CD14-positive monocyte (primary cell): ENCODE data around the gene TMOD3. TPM values are rescaled to one million over a fixed set of nuclear protein-coding genes. Genes with fewer than 3 reads are reported as not detected.

ENCODE experiments used
- DNase-seq, 3 donors: peaks; one replicate each; pipeline ENCODE4 v3.0.0-alpha.2; 2011 to 2022
- H2AFZ ChIP-seq: 2 replicates; pipeline ENCODE4 v1.6.0; 2012; ENCODE audit warnings: mild to moderate bottlenecking, low read depth, low read length, inconsistent platforms; ENCODE audit not compliant: insufficient read depth, poor library complexity, severe bottlenecking
- H3K27ac ChIP-seq, 2 donors: 1 replicate in 1 of 2; 2 replicates in 1 of 2; pipeline ENCODE4 v1.5.1; 2012 to 2013; ENCODE audit warnings: low read length in 2 of 2, control low read depth in 1 of 2, inconsistent platforms in 1 of 2, low read depth in 1 of 2, mild to moderate bottlenecking in 1 of 2
- H3K27me3 ChIP-seq, 2 donors: one replicate each; pipeline versions ENCODE4 v1.6.0 to v1.6.1; 2011 to 2013; ENCODE audit warnings: low read length in 2 of 2; ENCODE audit not compliant: control insufficient read depth in 2 of 2, insufficient read depth in 2 of 2
- H3K36me3 ChIP-seq, 2 donors: replicated peaks in 1 of 2; 1 replicate in 1 of 2; 2 replicates in 1 of 2; pipeline versions ENCODE4 v1.5.1 to v1.6.1; 2012 to 2013; ENCODE audit warnings: low read length in 2 of 2, control low read depth in 1 of 2, inconsistent platforms in 1 of 2, mild to moderate bottlenecking in 1 of 2; ENCODE audit not compliant: insufficient read depth in 2 of 2, control insufficient read depth in 1 of 2
- H3K4me1 ChIP-seq, 2 donors: 1 replicate in 1 of 2; 2 replicates in 1 of 2; pipeline versions ENCODE4 v1.5.1 to v1.6.1; 2012 to 2013; ENCODE audit warnings: low read length in 2 of 2, control low read depth in 1 of 2, inconsistent platforms in 1 of 2, mild to moderate bottlenecking in 1 of 2, moderate library complexity in 1 of 2; ENCODE audit not compliant: insufficient read depth in 2 of 2, control insufficient read depth in 1 of 2
- H3K4me2 ChIP-seq: replicated peaks from 2 replicates; pipeline ENCODE3; 2012; ENCODE audit warnings: low read length, moderate library complexity, mild to moderate bottlenecking; ENCODE audit not compliant: poor library complexity, severe bottlenecking; ENCODE audit errors: extremely low read depth
- H3K4me3 ChIP-seq, 3 experiments: fragments of 200-600 bp in 1 of 3; sonication (generic) in 1 of 3; replicated peaks in 1 of 3; 1 replicate in 2 of 3; 2 replicates in 1 of 3; pipeline ENCODE4 v1.5.1; 2011 to 2013; ENCODE audit warnings: low read length in 3 of 3, mild to moderate bottlenecking in 3 of 3, control low read depth in 2 of 3, low read depth in 2 of 3, inconsistent platforms in 1 of 3, moderate library complexity in 1 of 3
- H3K79me2 ChIP-seq: 2 replicates; pipeline ENCODE4 v1.6.0; 2012; ENCODE audit warnings: mild to moderate bottlenecking, control low read depth, inconsistent platforms, low read length, moderate library complexity; ENCODE audit not compliant: insufficient read depth
- H3K9ac ChIP-seq: 2 replicates; pipeline ENCODE4 v1.6.0; 2017; ENCODE audit warnings: low read length, mild to moderate bottlenecking; ENCODE audit not compliant: insufficient read depth, poor library complexity, severe bottlenecking
- H3K9me3 ChIP-seq, 2 donors: replicated peaks in 1 of 2; 1 replicate in 1 of 2; 2 replicates in 1 of 2; pipeline versions ENCODE4 v1.5.1 to v1.6.1; 2012 to 2013; ENCODE audit warnings: low read length in 2 of 2, control low read depth in 1 of 2; ENCODE audit not compliant: control insufficient read depth in 1 of 2, insufficient read depth in 1 of 2
- H4K20me1 ChIP-seq: 2 replicates; pipeline ENCODE4 v1.6.0; 2012; ENCODE audit warnings: mild to moderate bottlenecking, low read length, control low read depth, moderate library complexity; ENCODE audit not compliant: insufficient read depth
- H3K27ac Mint-ChIP-seq, 7 donors: one replicate each; pipeline ENCODE4 v1.8.0; 2020; ENCODE audit warnings: mild to moderate bottlenecking in 7 of 7, mixed read lengths in 7 of 7, moderate library complexity in 6 of 7, inconsistent platforms in 2 of 7
- H3K27me3 Mint-ChIP-seq, 3 donors: one replicate each; pipeline ENCODE4 v1.8.0; 2021 to 2022; ENCODE audit warnings: low read depth in 3 of 3, mild to moderate bottlenecking in 3 of 3, mixed read lengths in 3 of 3, moderate library complexity in 3 of 3, inconsistent platforms in 1 of 3
- H3K36me3 Mint-ChIP-seq, 2 donors: one replicate each; pipeline ENCODE4 v1.8.0; 2020; ENCODE audit warnings: mixed read lengths in 2 of 2, inconsistent platforms in 1 of 2, mild to moderate bottlenecking in 1 of 2
- H3K4me1 Mint-ChIP-seq: one replicate; pipeline ENCODE4 v1.8.0; 2020; ENCODE audit warnings: mild to moderate bottlenecking, mixed read lengths
- H3K4me3 Mint-ChIP-seq, 2 donors: one replicate each; pipeline ENCODE4 v1.8.0; 2020; ENCODE audit warnings: mild to moderate bottlenecking in 2 of 2, mixed read lengths in 2 of 2, moderate library complexity in 1 of 2
- H3K9me3 Mint-ChIP-seq, 7 donors: one replicate each; pipeline ENCODE4 v1.8.0; 2020 to 2022; ENCODE audit warnings: mixed read lengths in 7 of 7, mild to moderate bottlenecking in 6 of 7, moderate library complexity in 6 of 7, inconsistent platforms in 2 of 7
- WGBS: methylation state at CpG from one replicate; pipeline ENCODE4 v1.1.5; 2013; ENCODE audit warnings: missing lambda C conversion rate; ENCODE audit not compliant: insufficient coverage; 5-methylcytosine and 5-hydroxymethylcytosine counted together
- intact Hi-C, 2 donors: fragments of 100-400 bp; cut with micrococcal nuclease; formaldehyde crosslinking; loops; one replicate each; pipeline versions ENCODE4 v1.15.0 to v1.15.1; 2023
- polyA plus RNA-seq, 3 donors: library from polyadenylated mRNA; depleted of rRNA in 1 of 3; unstranded in 2 of 3; stranded (reverse) in 1 of 3; fragments of 300-500 nt in 2 of 3; fragments of >200 nt in 1 of 3; fragmentation: Illumina TruSeq in 2 of 3; gene quantifications; 1 replicate in 2 of 3; 2 replicates in 1 of 3; pipeline ENCODE4 v1.2.3, GENCODE V29; 2012 to 2021
- TF ChIP-seq, protein P1 (sequence below): fragments of 200-600 bp; IDR thresholded peaks from one replicate; pipeline ENCODE4 v1.8.0; 2022; ENCODE audit warnings: antibody characterized with exemption, mild to moderate bottlenecking

TMOD3 gene
- polyA plus RNA-seq, 3 donors = 7.7 to 34.8 (median 27.8) TPM

DNA sequence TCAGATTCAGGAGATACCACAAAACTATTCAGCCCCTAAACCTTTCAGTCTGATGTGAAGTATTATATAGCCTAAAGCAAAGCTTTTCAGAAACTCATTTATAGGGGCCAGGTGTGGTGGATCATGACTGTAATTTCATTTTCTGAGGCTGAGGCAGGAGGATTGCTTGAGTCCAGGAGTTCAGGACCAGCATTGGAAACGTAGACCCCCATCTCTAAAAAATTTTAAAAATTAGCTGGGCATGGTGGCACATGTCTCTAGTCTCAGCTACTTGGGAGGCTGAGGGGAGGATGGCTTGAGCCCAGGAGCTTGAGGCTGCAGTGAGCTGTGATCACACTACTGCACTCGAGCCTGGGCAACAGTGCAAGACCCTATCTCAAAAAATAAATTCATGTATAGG is 60.0 kb downstream of the TMOD3 start:
- Histone ChIP-seq H3K9me3 (no peaks in the 10 kb centered on the region), H3K27me3 (no peaks in the 10 kb centered on the region), H3K4me1 (no peaks in the 10 kb centered on the region), H2AFZ (no peak overlapping the region), H3K4me2 (no peak overlapping the region), H3K4me3 (no peak overlapping the region), H3K79me2 (peaks cover 4% of the 10 kb centered on the region), H4K20me1 (peaks cover 25% of the 10 kb centered on the region), H3K36me3 (peaks cover 40 to 73% of the 10 kb centered on the region in 2 donors), H3K27ac (no peak overlapping the region), H3K9ac (no peak overlapping the region)
- TF ChIP-seq, protein P1, sequence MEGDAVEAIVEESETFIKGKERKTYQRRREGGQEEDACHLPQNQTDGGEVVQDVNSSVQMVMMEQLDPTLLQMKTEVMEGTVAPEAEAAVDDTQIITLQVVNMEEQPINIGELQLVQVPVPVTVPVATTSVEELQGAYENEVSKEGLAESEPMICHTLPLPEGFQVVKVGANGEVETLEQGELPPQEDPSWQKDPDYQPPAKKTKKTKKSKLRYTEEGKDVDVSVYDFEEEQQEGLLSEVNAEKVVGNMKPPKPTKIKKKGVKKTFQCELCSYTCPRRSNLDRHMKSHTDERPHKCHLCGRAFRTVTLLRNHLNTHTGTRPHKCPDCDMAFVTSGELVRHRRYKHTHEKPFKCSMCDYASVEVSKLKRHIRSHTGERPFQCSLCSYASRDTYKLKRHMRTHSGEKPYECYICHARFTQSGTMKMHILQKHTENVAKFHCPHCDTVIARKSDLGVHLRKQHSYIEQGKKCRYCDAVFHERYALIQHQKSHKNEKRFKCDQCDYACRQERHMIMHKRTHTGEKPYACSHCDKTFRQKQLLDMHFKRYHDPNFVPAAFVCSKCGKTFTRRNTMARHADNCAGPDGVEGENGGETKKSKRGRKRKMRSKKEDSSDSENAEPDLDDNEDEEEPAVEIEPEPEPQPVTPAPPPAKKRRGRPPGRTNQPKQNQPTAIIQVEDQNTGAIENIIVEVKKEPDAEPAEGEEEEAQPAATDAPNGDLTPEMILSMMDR = no peak
- no peaks in the 10 kb centered on the region for H3K27me3 Mint-ChIP-seq
- H3K36me3 Mint-ChIP-seq = peaks cover 41 to 64% of the 10 kb centered on the region in 2 donors
- intact Hi-C loops = loop anchor here in 1 of 2 donors (5.0 kb wide), 1 partner anchor 338 kb away; no protein-coding TSS in a partner anchor
- no peak overlapping the region for H3K4me3 Mint-ChIP-seq
- WGBS = no CpG with 5 or more reads among the region's 2 CpGs
- H3K9me3 Mint-ChIP-seq = peaks cover 0 to 3% (median 0%) of the 10 kb centered on the region in 7 donors
- DNase-seq = no peak
- H3K4me1 Mint-ChIP-seq = no peaks in the 10 kb centered on the region
- no peak overlapping the region for H3K27ac Mint-ChIP-seq

DNA sequence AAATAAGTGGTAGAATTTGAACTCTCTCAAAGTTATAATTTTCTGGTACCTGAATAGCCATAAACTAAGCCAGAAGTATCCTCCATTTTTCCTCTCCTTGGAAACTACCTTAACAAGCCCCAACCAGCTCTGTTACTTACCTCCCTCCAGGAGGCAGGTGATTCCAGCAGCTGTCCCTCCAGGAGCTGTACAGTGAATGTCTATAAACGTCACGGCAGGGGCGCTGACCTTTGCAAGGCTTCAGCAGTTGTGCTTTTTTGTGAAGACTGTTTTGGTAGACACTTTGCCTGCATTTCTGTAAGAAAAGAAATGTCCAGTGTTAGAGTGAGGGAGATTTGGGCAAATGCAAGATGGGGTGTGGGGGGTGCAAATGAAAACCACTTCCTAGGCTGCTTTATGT is 75.0 kb downstream of the TMOD3 start:
- no peak overlapping the region for H3K4me3 Mint-ChIP-seq

More for the DNA sequence above, 75.0 kb downstream of the TMOD3 start:
- Histone ChIP-seq H3K36me3 (peaks cover 74 to 94% of the 10 kb centered on the region in 2 donors), H2AFZ (no peak overlapping the region), H3K4me1 (no peaks in the 10 kb centered on the region), H3K27ac (peak overlapping the region in 1 of 2 donors; percentile 1), H3K9ac (no peak overlapping the region), H3K79me2 (no peaks in the 10 kb centered on the region), H4K20me1 (peaks cover 18% of the 10 kb centered on the region), H3K4me3 (no peak overlapping the region), H3K9me3 (no peaks in the 10 kb centered on the region), H3K4me2 (no peak overlapping the region), H3K27me3 (no peaks in the 10 kb centered on the region)
- Mint-ChIP-seq H3K27me3 (no peaks in the 10 kb centered on the region), H3K27ac (peak overlapping the region in 2 of 7 donors; percentile 9 to 22), H3K4me1 (peaks cover 5% of the 10 kb centered on the region), H3K9me3 (peaks cover 0 to 2% (median 0%) of the 10 kb centered on the region in 7 donors), H3K36me3 (peaks cover 74 to 93% of the 10 kb centered on the region in 2 donors)
- TF ChIP-seq, protein P1 = no peak
- WGBS = 100% methylated on average over 1 of the region's 3 CpGs
- DNase-seq = no peak
- intact Hi-C loops = no loop called here
